ENCODE data around the gene SCG2.
"Not testable (repeated sequence)": the region's sequence is repeated elsewhere in the genome, so short reads cannot be mapped to it uniquely, and the experiment has no call there.

SCG2 gene

GRCh38 chr2:223597076-223597475 is 5.1 kb downstream of the SCG2 start:
- Histone ChIP-seq H2AFZ (ENCODE audit: low read depth, low read length) (no peak overlapping the region), H3K27ac (ENCODE audit: low read length) (no peak overlapping the region), H3K9me3 (ENCODE audit: insufficient read depth, low read length, severe bottlenecking) (no peaks in the 10 kb centered on the region), H3K4me3 (ENCODE audit: low read depth in 1 of 2, low read length in 2 of 2) (no peak overlapping the region), H3K79me2 (ENCODE audit: insufficient read depth, low read length) (no peaks in the 10 kb centered on the region), H3K4me1 (ENCODE audit: insufficient read depth, low read length) (peaks cover 3% of the 10 kb centered on the region; the same call in 1 of the 2 replicates), H3K27me3 (ENCODE audit: insufficient read depth, low read length, poor library complexity) (no peaks in the 10 kb centered on the region), H3K9ac (ENCODE audit: low read depth, low read length) (no peak overlapping the region), H3K36me3 (ENCODE audit: insufficient read depth, low read length) (no peaks in the 10 kb centered on the region), H4K20me1 (ENCODE audit: insufficient read depth, low read length) (no peaks in the 10 kb centered on the region), H3K4me2 (ENCODE audit: insufficient read depth, low read length) (no peak overlapping the region)
- TF ChIP-seq EZH2 (IDR thresholded peaks at IDR 0.05; ENCODE audit: borderline replicate concordance, low read depth, low read length, severe bottlenecking) (no peak), CTCF (IDR thresholded peaks at IDR 0.05; ENCODE audit: borderline replicate concordance, extremely low read depth, low read length, poor library complexity, severe bottlenecking) (no peak)
- no peak for DNase-seq
- ATAC-seq (ENCODE audit: insufficient read depth, low read depth), result no peak

- Histone ChIP-seq H3K9me3 (ENCODE audit: insufficient read depth, low read length, severe bottlenecking) (no peaks in the 10 kb centered on the region), H3K79me2 (ENCODE audit: insufficient read depth, low read length) (no peaks in the 10 kb centered on the region), H3K9ac (ENCODE audit: low read depth, low read length) (no peak overlapping the region), H3K36me3 (ENCODE audit: insufficient read depth, low read length) (no peaks in the 10 kb centered on the region), H3K27ac (ENCODE audit: low read length) (no peak overlapping the region), H3K4me1 (ENCODE audit: insufficient read depth, low read length) (no peaks in the 10 kb centered on the region), H4K20me1 (ENCODE audit: insufficient read depth, low read length) (no peaks in the 10 kb centered on the region), H2AFZ (ENCODE audit: low read depth, low read length) (no peak overlapping the region), H3K4me2 (ENCODE audit: insufficient read depth, low read length) (no peak overlapping the region), H3K4me3 (ENCODE audit: low read depth in 1 of 2, low read length in 2 of 2) (no peak overlapping the region), H3K27me3 (ENCODE audit: insufficient read depth, low read length, poor library complexity) (no peaks in the 10 kb centered on the region)
- DNase-seq, result no peak
- no peak for ATAC-seq (ENCODE audit: insufficient read depth, low read depth)
- no peak for TF ChIP-seq EZH2 (IDR thresholded peaks at IDR 0.05; ENCODE audit: borderline replicate concordance, low read depth, low read length, severe bottlenecking)
- no peak for TF ChIP-seq CTCF (IDR thresholded peaks at IDR 0.05; ENCODE audit: borderline replicate concordance, extremely low read depth, low read length, poor library complexity, severe bottlenecking)
Measured at GRCh38 chr2:223596208-223596607, 6.0 kb downstream of the SCG2 start.

GRCh38 chr2:223594831-223595230 is 7.3 kb downstream of the SCG2 start:
- H4K20me1 ChIP-seq (ENCODE audit: insufficient read depth, low read length), result no peaks in the 10 kb centered on the region
- H3K79me2 ChIP-seq (ENCODE audit: insufficient read depth, low read length), result no peaks in the 10 kb centered on the region
- no peak overlapping the region for H3K4me3 ChIP-seq (ENCODE audit: low read depth in 1 of 2, low read length in 2 of 2)
- TF ChIP-seq EZH2 (IDR thresholded peaks at IDR 0.05; ENCODE audit: borderline replicate concordance, low read depth, low read length, severe bottlenecking) (no peak), CTCF (IDR thresholded peaks at IDR 0.05; ENCODE audit: borderline replicate concordance, extremely low read depth, low read length, poor library complexity, severe bottlenecking) (no peak)
- no peak overlapping the region for H3K27ac ChIP-seq (ENCODE audit: low read length)
- H3K9ac ChIP-seq (ENCODE audit: low read depth, low read length), result no peak overlapping the region
- no peak for ATAC-seq (ENCODE audit: insufficient read depth, low read depth)
- H3K4me1 ChIP-seq (ENCODE audit: insufficient read depth, low read length), result no peaks in the 10 kb centered on the region
- H2AFZ ChIP-seq (ENCODE audit: low read depth, low read length), result no peak overlapping the region
- H3K4me2 ChIP-seq (ENCODE audit: insufficient read depth, low read length), result no peak overlapping the region
- no peaks in the 10 kb centered on the region for H3K36me3 ChIP-seq (ENCODE audit: insufficient read depth, low read length)
- no peaks in the 10 kb centered on the region for H3K27me3 ChIP-seq (ENCODE audit: insufficient read depth, low read length, poor library complexity)
- no peak for DNase-seq
- H3K9me3 ChIP-seq (ENCODE audit: insufficient read depth, low read length, severe bottlenecking), result no peaks in the 10 kb centered on the region

- Histone ChIP-seq H3K79me2 (ENCODE audit: insufficient read depth, low read length) (no peaks in the 10 kb centered on the region), H4K20me1 (ENCODE audit: insufficient read depth, low read length) (no peaks in the 10 kb centered on the region), H3K27me3 (ENCODE audit: insufficient read depth, low read length, poor library complexity) (no peaks in the 10 kb centered on the region), H2AFZ (ENCODE audit: low read depth, low read length) (no peak overlapping the region), H3K36me3 (ENCODE audit: insufficient read depth, low read length) (no peaks in the 10 kb centered on the region), H3K4me2 (ENCODE audit: insufficient read depth, low read length) (no peak overlapping the region), H3K9ac (ENCODE audit: low read depth, low read length) (no peak overlapping the region), H3K9me3 (ENCODE audit: insufficient read depth, low read length, severe bottlenecking) (no peaks in the 10 kb centered on the region), H3K4me3 (ENCODE audit: low read depth in 1 of 2, low read length in 2 of 2) (no peak overlapping the region), H3K4me1 (ENCODE audit: insufficient read depth, low read length) (no peaks in the 10 kb centered on the region), H3K27ac (ENCODE audit: low read length) (no peak overlapping the region)
- ATAC-seq (ENCODE audit: insufficient read depth, low read depth) (no peak), DNase-seq (no peak)
- TF ChIP-seq EZH2 (IDR thresholded peaks at IDR 0.05; ENCODE audit: borderline replicate concordance, low read depth, low read length, severe bottlenecking) (no peak), CTCF (IDR thresholded peaks at IDR 0.05; ENCODE audit: borderline replicate concordance, extremely low read depth, low read length, poor library complexity, severe bottlenecking) (no peak)
Measured at GRCh38 chr2:223594259-223594658, 7.9 kb downstream of the SCG2 start.

- DNase-seq; H3K9ac ChIP-seq (ENCODE audit: low read depth, low read length); H3K27ac ChIP-seq (ENCODE audit: low read length); H4K20me1 ChIP-seq (ENCODE audit: insufficient read depth, low read length); H3K36me3 ChIP-seq (ENCODE audit: insufficient read depth, low read length); H3K4me3 ChIP-seq (ENCODE audit: low read depth in 1 of 2, low read length in 2 of 2); H2AFZ ChIP-seq (ENCODE audit: low read depth, low read length); H3K27me3 ChIP-seq (ENCODE audit: insufficient read depth, low read length, poor library complexity); H3K79me2 ChIP-seq (ENCODE audit: insufficient read depth, low read length); ATAC-seq (ENCODE audit: insufficient read depth, low read depth); H3K4me1 ChIP-seq (ENCODE audit: insufficient read depth, low read length); H3K9me3 ChIP-seq (ENCODE audit: insufficient read depth, low read length, severe bottlenecking); H3K4me2 ChIP-seq (ENCODE audit: insufficient read depth, low read length): not testable (repeated sequence)
Measured at GRCh38 chr2:223592689-223593088, 9.5 kb downstream of the SCG2 start.
